Osteocyte (in vitro differentiated cells): Measurements from ENCODE around the gene RPL10. TPM values are rescaled to one million over a fixed set of nuclear protein-coding genes. Genes with fewer than 3 reads are reported as not detected.

Source experiments
- DNase-seq: peaks from one replicate; pipeline ENCODE4 v3.0.0; 2021; ENCODE audit warnings: mixed read lengths; ENCODE audit not compliant: unreplicated experiment; ENCODE audit errors: extremely low spot score
- H3K27ac Mint-ChIP-seq: one replicate; pipeline ENCODE4 v1.8.0; 2021; ENCODE audit warnings: mild to moderate bottlenecking, mixed read lengths; ENCODE audit not compliant: unreplicated experiment
- H3K27me3 Mint-ChIP-seq: one replicate; pipeline ENCODE4 v1.8.0; 2021; ENCODE audit warnings: mixed read lengths; ENCODE audit not compliant: unreplicated experiment
- H3K36me3 Mint-ChIP-seq: one replicate; pipeline ENCODE4 v1.8.0; 2021; ENCODE audit warnings: mixed read lengths; ENCODE audit not compliant: unreplicated experiment
- H3K4me1 Mint-ChIP-seq: one replicate; pipeline ENCODE4 v1.8.0; 2021; ENCODE audit warnings: mixed read lengths; ENCODE audit not compliant: unreplicated experiment
- H3K4me3 Mint-ChIP-seq: one replicate; pipeline ENCODE4 v1.8.0; 2021; ENCODE audit warnings: mild to moderate bottlenecking, moderate library complexity, mixed read lengths; ENCODE audit not compliant: unreplicated experiment
- H3K9me3 Mint-ChIP-seq: one replicate; pipeline ENCODE4 v1.8.0; 2021; ENCODE audit warnings: mixed read lengths; ENCODE audit not compliant: unreplicated experiment
- CTCF ChIP-seq: fragments of 200-600 bp; sonication (generic); IDR thresholded peaks from 2 replicates; pipeline ENCODE4 v1.5.0; 2021; ENCODE audit warnings: antibody characterized with exemption, mild to moderate bottlenecking, moderate library complexity
- total RNA-seq: library from RNA; stranded (reverse); gene quantifications from 2 replicates; pipeline ENCODE4 v1.2.1, GENCODE V29; 2021

RPL10 gene
- total RNA-seq, 1 donor from 2014 or later: 2,857 TPM

GRCh38 chrX:154369449-154370299 is 28.5 kb upstream of the RPL10 start:
- Mint-ChIP-seq H3K27ac (peak overlapping the region; percentile 92), H3K4me3 (peak overlapping the region; percentile 85), H3K9me3 (no peaks in the 10 kb centered on the region), H3K4me1 (peaks cover 22% of the 10 kb centered on the region), H3K36me3 (peaks cover 9% of the 10 kb centered on the region), H3K27me3 (no peaks in the 10 kb centered on the region)
- TF ChIP-seq CTCF: no peak
- DNase-seq: peak; percentile 93

- Mint-ChIP-seq H3K27me3 (no peaks in the 10 kb centered on the region), H3K4me1 (peaks cover 24% of the 10 kb centered on the region), H3K4me3 (peak overlapping the region; percentile 85), H3K9me3 (no peaks in the 10 kb centered on the region), H3K36me3 (peaks cover 7% of the 10 kb centered on the region), H3K27ac (peak overlapping the region; percentile 92)
- no peak for DNase-seq
- no peak for TF ChIP-seq CTCF
Observed at GRCh38 chrX:154370300-154371016, 27.7 kb upstream of the RPL10 start.

GRCh38 chrX:154371017-154371788 is 27.0 kb upstream of the RPL10 start:
- Mint-ChIP-seq H3K4me1 (peaks cover 23% of the 10 kb centered on the region), H3K4me3 (peak overlapping the region; percentile 77), H3K27ac (peak overlapping the region; percentile 67), H3K36me3 (peaks cover 7% of the 10 kb centered on the region), H3K27me3 (no peaks in the 10 kb centered on the region), H3K9me3 (no peaks in the 10 kb centered on the region)
- peak; percentile 96 for DNase-seq
- TF ChIP-seq CTCF: no peak

- DNase-seq: no peak
- Mint-ChIP-seq H3K27me3 (no peaks in the 10 kb centered on the region), H3K27ac (peak overlapping the region; percentile 80), H3K36me3 (peaks cover 7% of the 10 kb centered on the region), H3K4me3 (peak overlapping the region; percentile 64), H3K9me3 (no peaks in the 10 kb centered on the region), H3K4me1 (peaks cover 23% of the 10 kb centered on the region)
- TF ChIP-seq CTCF: no peak
Observed at GRCh38 chrX:154371789-154372300, 26.3 kb upstream of the RPL10 start.
